ENCODE data around the gene MANF.
A peak's percentile ranks its signal among the peaks of the same experiment; 100 is the strongest.
"Not testable (repeated sequence)": the region's sequence is repeated elsewhere in the genome, so short reads cannot be mapped to it uniquely, and the experiment has no call there.

MANF gene

DNA sequence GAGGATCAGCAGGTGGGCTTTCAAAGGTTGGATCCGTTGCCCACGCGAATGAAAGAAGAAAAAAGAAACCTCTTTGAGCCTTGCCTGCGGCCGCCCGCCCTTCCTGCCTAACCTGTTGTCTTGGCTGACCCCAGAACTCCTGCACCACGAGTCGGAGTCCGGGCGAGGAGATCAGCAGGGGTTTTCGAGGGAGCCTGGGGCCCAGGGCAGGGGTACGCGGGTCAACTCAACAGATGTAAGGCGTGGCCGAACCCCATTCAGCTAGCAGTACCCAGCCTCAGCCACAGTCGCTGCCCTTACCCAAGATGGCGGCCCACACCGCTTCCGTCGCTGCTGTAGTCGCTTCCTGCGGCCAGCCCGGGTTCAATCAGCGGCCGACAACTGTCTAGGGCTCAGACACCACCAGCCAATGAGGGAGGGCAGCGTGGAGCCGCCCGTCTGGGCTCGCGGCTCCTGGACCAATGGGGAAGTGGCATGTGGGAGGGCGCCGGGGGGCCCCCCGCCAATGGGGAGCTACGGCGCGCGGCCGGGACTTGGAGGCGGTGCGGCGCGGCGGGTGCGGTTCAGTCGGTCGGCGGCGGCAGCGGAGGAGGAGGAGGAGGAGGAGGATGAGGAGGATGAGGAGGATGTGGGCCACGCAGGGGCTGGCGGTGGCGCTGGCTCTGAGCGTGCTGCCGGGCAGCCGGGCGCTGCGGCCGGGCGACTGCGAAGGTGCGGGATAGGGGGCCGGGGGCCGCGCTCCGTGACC lies at the start of gene MANF:
Gene MANF (plus strand): TSS at position 566 of the 748 bp plus-strand sequence. CDS start 52 bp downstream, at position 618.
- peak; percentile 96 for DNase-seq (ENCODE audit: low read depth)

- DNase-seq (ENCODE audit: low read depth) = no peak
Observed at GRCh38 chr3:51336261-51336660, 48.8 kb upstream of the MANF start.

- DNase-seq (ENCODE audit: low read depth) = no peak
Observed at GRCh38 chr3:51337666-51338065, 47.4 kb upstream of the MANF start.

DNA sequence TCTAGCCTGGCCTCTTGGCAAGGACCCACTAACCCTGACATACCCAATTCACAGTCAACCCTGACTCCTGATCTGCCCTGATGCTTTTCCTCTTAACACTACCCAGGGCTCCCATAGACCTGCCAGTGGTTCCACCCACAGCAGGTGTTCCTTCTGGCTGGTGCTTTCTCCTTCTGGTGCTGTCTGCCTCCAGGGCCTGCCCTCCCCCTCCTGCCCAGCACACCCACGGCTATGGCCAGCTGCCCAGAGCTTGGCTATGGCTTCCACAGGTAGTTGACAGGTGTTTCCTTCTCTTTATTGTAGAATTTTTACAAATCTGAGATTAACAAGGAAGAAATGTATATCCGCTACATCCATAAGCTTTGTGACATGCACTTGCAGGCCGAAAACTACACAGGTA lies 46.5 kb upstream of the MANF start:
- DNase-seq (ENCODE audit: low read depth) = no peak

GRCh38 chr3:51340013-51340829 lies 44.9 kb upstream of the MANF start:
- DNase-seq (ENCODE audit: low read depth) = no peak

DNA sequence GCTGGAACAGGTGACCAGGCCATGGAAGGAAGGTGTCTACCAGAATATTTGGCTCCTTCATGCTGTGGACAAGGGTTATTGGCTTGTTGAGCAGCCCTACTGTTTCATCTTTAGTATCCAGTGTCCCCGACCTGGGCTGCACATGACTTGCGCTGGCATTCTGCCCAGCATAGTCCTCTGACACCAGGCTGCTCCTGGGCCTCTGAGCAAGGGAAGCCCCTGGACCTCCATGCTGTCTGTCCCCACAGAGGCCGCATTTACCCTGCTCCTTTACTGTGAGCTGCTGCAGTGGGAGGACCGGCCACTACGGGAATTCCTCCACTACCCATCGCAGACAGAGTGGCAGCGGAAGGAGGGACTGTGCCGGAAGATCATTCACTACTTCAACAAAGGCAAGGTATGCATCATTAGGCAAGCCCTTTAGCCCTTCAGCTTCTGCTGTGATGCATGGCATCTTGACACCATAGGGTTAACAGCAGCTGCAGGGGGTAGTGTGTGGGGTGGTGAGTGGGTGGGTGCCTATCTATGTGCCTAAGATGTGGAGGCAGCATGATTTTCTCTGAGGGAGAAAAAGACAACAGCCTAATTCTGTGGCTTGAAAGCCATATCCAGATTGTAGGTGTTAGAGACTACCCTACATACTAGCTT lies 44.0 kb upstream of the MANF start:
- no peak for DNase-seq (ENCODE audit: low read depth)

DNA sequence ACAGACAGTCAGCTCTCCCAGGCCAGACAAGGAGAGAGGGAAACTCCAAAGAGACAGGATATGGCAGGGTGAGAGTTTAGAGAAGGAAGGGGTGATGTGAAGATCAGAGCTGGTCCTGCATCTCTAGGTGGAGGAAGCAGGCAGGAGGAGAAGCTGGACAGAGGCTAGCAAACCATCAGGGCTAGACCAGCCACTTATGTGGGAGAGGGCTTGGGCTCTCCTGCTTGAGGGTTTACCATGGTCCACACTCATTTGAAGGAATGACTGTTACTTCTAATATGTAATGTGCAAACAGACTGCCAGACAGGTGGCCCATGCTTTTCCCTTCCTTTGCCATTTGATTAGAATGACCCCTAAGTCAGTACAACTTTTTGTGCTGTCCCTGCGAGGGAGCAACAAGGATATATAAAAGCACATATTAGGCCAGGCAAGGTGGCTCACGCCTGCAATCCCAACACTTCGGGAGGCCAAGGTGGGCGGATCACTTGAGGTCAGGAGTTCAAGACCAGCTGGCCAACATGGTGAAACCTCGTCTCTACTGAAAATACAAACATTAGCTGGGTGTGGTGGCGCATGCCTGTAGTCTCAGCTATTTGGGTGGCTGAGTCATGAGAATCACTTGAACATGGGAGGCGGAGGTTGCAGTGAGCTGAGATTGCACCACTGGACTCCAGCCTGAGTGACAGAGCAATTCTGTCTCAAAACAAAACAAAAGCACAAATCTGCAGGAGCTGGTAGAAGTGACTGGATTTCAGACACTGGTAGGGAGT lies 41.0 kb upstream of the MANF start:
- no peak for DNase-seq (ENCODE audit: low read depth)

- no peak for DNase-seq (ENCODE audit: low read depth)
Observed at GRCh38 chr3:51350751-51351150, 34.3 kb upstream of the MANF start.

- DNase-seq (ENCODE audit: low read depth) = no peak
Observed at GRCh38 chr3:51353131-51353530, 32.0 kb upstream of the MANF start.

DNA sequence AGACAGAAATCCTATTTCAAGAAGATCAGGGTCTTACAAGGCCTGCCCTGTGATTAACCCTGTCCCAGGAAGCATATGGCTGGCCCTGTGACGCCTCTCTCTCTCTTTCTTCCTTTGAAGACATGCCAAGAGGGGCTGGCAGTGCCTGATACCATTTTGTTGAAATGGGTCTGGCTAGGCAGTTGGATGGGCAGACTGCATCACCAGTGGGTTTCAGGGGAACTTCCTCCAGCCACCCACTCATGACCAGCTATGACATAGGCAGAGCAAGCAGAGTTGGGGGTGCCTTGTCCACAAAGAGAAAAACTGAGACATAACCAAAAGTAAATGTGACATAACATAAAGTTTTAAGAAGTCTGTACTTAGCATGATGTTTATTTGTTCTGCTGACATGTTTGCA lies 31.4 kb upstream of the MANF start:
- DNase-seq (ENCODE audit: low read depth) = no peak

- no peak for DNase-seq (ENCODE audit: low read depth)
Observed at GRCh38 chr3:51354172-51354571, 30.9 kb upstream of the MANF start.

DNA sequence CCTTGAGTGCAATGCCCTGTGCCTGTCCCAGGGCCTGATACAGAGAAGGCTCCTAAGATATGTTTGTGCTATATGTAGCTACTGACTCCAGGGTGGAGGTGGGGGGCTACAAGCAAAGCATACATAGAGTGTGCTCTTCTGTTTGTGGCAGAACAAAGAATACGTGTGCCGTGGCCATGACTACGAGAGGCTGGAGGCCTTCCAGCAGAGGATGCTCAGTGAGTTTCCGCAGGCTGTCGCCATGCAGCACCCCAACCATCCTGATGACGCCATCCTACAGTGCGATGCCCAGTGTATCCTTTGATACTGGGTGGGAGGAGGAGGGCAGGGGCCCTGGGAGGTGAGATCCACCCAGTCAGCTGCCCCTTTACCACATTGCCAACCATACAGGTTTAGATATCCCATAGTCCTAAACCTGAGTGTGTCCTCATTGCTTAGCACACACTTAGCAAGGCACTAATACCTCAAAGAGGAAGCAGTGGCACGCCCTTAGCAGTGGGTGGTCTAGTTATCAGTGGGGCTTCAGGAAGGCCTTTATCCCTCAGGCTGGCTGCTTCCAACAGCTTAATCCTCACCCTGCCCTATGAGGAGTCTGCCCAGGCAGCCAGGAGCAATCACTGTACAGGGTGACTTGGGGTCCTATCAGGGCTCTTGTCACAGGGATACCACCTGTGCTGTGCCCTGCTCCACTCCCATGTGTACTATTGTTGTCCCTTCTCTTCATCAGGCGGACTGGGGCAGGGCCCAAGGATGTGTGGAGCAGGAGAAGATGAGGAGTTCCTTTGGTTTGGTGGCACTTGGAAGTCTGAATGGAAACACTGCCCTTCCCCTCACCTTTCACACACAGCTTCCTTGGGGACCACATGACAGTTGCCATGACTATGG lies 30.1 kb upstream of the MANF start:
- no peak for DNase-seq (ENCODE audit: low read depth)

- DNase-seq (ENCODE audit: low read depth) = no peak
Observed at GRCh38 chr3:51355891-51356578, 29.1 kb upstream of the MANF start.

GRCh38 chr3:51357856-51358255 lies 27.2 kb upstream of the MANF start:
- DNase-seq (ENCODE audit: low read depth) = no peak

DNA sequence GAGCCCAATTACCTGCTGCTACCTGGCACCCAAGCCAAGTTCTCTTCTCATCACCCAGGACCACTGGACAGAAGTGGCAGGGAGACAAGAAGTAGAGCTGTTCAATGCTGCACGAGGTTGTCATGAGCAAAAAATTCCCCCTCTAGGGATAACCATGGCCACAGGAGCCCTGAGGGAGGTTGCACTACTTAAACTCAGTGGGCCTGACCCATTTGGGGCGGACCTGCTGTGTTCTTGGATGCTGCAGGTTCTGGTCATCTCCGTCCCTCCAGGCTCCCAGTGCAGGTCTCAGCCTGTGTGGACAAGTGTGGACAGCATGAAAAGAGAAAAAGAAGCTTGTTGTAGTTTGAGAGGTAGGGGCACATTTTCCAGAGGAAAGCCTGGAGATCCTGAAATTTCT lies 26.1 kb upstream of the MANF start:
- no peak for DNase-seq (ENCODE audit: low read depth)

- DNase-seq (ENCODE audit: low read depth) = no peak
Observed at GRCh38 chr3:51360806-51361205, 24.3 kb upstream of the MANF start.

- no peak for DNase-seq (ENCODE audit: low read depth)
Observed at GRCh38 chr3:51361746-51362145, 23.3 kb upstream of the MANF start.

DNA sequence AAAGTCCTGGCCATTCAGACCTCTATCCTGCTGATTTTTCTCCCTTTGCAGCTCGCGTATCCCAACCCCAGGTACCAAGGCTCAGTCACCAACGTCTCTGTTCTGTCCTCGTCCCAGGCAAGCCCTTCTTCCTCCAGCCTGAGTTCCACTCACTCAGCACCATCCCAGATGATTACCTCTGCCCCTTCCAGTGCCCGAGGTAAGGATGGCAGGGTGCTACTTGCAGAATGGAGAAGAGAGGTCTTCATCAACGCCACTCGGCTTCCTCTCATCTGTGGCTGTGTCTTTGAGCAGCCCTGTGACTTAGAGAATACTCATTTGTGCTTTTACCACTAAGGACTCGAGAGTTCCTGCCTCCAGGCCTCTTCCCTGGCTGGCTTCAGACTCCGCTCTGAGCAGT lies 22.6 kb upstream of the MANF start:
- DNase-seq (ENCODE audit: low read depth) = no peak

DNA sequence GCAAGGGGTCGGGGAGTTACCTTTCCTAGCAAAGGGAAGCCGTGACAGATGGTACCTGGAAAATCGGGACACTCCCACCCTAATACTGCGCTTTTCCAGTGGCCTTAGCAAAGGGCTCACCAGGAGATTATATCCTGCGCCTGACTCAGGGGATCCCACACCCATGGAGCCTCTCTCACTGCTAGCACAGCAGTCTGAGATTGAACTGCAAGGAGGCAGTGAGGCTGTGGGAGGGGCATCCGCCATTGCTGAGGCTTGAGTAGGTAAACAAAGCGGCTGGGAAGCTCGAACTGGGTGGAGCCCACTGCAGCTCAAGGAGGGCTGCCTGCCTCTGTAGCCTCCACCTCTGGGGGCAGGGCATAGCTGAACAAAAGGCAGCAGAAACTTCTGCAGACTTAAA lies 16.8 kb upstream of the MANF start:
- not testable (repeated sequence) for DNase-seq (ENCODE audit: low read depth)

DNA sequence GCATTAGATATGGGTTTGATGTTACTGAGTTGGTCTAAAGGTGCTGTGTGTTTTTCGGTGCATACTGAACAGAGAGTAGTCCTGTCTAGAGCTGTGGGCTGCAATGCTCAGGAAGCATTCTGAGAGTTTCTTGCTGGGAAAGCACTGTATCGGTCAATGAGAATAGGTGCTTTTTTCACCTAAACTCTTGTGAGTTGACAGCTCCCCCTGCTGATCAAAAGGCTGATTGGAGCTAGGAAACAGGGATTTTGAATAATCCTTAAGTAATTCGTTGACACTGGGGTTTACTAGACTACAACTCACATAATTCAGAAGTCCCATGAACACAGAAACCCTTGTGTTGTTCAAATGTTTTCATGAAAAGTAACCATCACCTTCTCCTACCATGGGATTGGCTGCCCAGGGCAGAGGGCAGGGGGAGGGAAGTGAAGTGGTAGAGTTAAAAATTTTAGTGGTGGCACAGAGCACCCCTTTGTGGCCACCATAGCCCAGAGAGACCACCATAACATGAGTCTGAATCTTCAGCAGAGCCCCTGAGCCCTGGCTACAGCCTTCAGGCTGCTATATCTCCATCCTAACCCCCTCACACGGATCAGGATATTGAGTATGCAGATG lies 13.0 kb upstream of the MANF start:
- no peak for DNase-seq (ENCODE audit: low read depth)

Data from activated T-cell treated with anti-CD3 and anti-CD28 coated beads for 48 hours (primary cell).